ENCODE results near the gene JPT1.

- no peak for TF ChIP-seq CTCF (IDR thresholded peaks at IDR 0.05)
- peak; percentile 10 for TF ChIP-seq EZH2 (IDR thresholded peaks at IDR 0.05)
- no peak for TF ChIP-seq EZH2phosphoT487 (IDR thresholded peaks at IDR 0.05)
Observed at GRCh38 chr17:75109046-75109406, 45.3 kb downstream of the JPT1 start.
